Measurements from ENCODE around the gene RUSC1.
"Not testable (repeated sequence)": the region's sequence is repeated elsewhere in the genome, so short reads cannot be mapped to it uniquely, and the experiment has no call there.

Gene RUSC1

DNA sequence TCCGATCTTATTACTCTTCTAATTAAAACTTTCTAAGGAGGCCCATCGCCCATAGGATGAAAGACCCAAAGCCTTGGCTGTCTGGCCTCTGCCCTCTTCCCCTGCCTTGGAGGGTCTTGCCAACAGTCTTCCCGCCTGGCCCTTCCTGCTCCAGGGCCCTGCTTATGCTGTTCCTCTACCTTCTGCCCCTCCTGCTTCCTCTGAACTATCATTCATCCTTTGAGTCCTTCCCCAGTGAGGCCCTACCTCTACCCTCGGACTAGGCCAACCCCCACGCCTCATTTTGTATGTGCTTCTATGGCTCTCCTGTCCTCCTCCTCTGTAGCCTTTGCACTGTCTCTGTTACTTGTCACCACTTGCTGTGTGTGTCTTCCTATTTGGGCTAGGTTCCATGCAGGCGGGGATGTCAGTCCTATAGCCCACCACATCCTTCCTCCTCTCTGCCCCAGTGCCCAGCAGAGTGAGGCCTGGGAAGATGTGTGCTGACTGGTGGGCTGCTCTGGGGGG is 5.4 kb downstream of the RUSC1 start:
- Histone ChIP-seq H3K4me3 (ENCODE audit: severe bottlenecking) (no peak overlapping the region), H3K4me1 (ENCODE audit: insufficient read depth, poor library complexity, severe bottlenecking) (no peaks in the 10 kb centered on the region), H3K27ac (ENCODE audit: poor library complexity, severe bottlenecking) (peak overlapping the region; percentile 83), H3K9me3 (ENCODE audit: severe bottlenecking) (no peaks in the 10 kb centered on the region), H3K27me3 (ENCODE audit: insufficient read depth, poor library complexity, severe bottlenecking) (no peaks in the 10 kb centered on the region), H3K36me3 (ENCODE audit: low read depth) (peaks cover 30% of the 10 kb centered on the region)
- ATAC-seq (ENCODE audit: low read depth): no peak
- TF ChIP-seq, protein P1, sequence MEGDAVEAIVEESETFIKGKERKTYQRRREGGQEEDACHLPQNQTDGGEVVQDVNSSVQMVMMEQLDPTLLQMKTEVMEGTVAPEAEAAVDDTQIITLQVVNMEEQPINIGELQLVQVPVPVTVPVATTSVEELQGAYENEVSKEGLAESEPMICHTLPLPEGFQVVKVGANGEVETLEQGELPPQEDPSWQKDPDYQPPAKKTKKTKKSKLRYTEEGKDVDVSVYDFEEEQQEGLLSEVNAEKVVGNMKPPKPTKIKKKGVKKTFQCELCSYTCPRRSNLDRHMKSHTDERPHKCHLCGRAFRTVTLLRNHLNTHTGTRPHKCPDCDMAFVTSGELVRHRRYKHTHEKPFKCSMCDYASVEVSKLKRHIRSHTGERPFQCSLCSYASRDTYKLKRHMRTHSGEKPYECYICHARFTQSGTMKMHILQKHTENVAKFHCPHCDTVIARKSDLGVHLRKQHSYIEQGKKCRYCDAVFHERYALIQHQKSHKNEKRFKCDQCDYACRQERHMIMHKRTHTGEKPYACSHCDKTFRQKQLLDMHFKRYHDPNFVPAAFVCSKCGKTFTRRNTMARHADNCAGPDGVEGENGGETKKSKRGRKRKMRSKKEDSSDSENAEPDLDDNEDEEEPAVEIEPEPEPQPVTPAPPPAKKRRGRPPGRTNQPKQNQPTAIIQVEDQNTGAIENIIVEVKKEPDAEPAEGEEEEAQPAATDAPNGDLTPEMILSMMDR (IDR thresholded peaks at IDR 0.05; ENCODE audit: poor library complexity, severe bottlenecking): no peak
- DNase-seq (ENCODE audit: low spot score): no peak

DNA sequence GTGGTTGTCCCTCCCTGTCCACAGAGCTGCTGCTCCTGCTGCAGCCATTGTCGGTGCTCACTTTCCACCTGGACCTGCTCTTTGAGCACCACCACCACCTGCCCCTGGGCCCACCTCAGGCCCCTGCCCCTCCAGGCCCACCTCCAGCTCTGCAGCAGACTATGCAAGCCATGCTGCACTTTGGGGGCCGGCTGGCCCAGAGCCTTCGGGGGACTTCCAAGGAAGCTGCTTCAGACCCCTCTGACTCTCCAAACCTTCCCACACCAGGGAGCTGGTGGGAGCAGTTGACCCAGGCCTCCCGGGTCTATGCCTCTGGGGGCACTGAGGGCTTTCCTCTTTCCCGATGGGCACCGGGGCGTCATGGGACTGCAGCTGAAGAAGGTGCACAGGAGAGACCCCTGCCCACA is 5.9 kb downstream of the RUSC1 start:
- peaks cover 31% of the 10 kb centered on the region for H3K36me3 ChIP-seq (ENCODE audit: low read depth)
- no peak overlapping the region for H3K4me3 ChIP-seq (ENCODE audit: severe bottlenecking)
- ATAC-seq (ENCODE audit: low read depth) (no peak), DNase-seq (ENCODE audit: low spot score) (no peak)
- no peaks in the 10 kb centered on the region for H3K27me3 ChIP-seq (ENCODE audit: insufficient read depth, poor library complexity, severe bottlenecking)
- H3K27ac ChIP-seq (ENCODE audit: poor library complexity, severe bottlenecking): no peak overlapping the region
- TF ChIP-seq, protein P1 (IDR thresholded peaks at IDR 0.05; ENCODE audit: poor library complexity, severe bottlenecking): no peak
- no peaks in the 10 kb centered on the region for H3K4me1 ChIP-seq (ENCODE audit: insufficient read depth, poor library complexity, severe bottlenecking)
- H3K9me3 ChIP-seq (ENCODE audit: severe bottlenecking): no peaks in the 10 kb centered on the region

DNA sequence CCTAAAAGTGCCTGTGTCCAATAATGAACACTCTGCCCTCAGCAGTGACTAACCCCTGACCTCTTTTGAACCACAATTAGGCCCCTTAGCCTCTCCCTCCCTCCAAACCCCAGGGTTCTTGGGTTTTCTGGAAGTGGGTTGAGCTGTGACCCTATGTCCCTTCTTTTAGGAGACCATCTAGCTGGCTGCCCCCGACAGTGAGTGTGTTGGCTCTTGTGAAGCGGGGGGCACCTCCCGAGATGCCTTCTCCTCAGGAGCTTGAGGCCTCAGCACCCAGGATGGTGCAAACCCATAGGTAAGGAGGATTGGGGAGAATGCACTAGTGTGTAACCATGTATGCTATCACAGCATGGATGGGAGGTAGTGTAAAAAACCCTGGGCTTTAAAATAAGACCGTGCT is 7.3 kb downstream of the RUSC1 start:
- TF ChIP-seq, protein P1 (IDR thresholded peaks at IDR 0.05; ENCODE audit: poor library complexity, severe bottlenecking): no peak
- Histone ChIP-seq H3K9me3 (ENCODE audit: severe bottlenecking) (no peaks in the 10 kb centered on the region), H3K36me3 (ENCODE audit: low read depth) (peaks cover 31% of the 10 kb centered on the region), H3K27ac (ENCODE audit: poor library complexity, severe bottlenecking) (no peak overlapping the region), H3K4me3 (ENCODE audit: severe bottlenecking) (no peak overlapping the region), H3K4me1 (ENCODE audit: insufficient read depth, poor library complexity, severe bottlenecking) (no peaks in the 10 kb centered on the region), H3K27me3 (ENCODE audit: insufficient read depth, poor library complexity, severe bottlenecking) (no peaks in the 10 kb centered on the region)
- ATAC-seq (ENCODE audit: low read depth): no peak
- DNase-seq (ENCODE audit: low spot score): no peak

DNA sequence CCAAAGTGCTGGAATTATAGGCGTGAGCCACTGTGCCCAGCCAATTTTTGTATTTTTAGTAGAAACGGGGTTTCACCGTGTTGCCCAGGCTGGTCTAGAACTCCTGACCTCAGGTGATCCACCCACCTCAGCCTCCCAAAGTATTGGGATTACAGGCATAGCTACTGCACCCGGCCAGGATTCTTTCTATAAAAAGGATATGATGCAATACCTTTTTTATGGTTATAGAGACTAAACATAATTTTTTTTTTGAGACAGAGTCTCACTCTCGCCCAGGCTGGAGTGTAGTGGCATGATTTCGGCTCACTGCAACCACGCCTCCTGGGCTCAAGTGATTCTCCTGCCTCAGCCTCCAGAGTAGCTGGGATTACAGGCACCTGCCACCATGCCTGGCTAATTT is 8.2 kb downstream of the RUSC1 start:
- H3K36me3 ChIP-seq (ENCODE audit: low read depth): peaks cover 36% of the 10 kb centered on the region
- not testable (repeated sequence) for H3K4me1 ChIP-seq (ENCODE audit: insufficient read depth, poor library complexity, severe bottlenecking); DNase-seq (ENCODE audit: low spot score); H3K9me3 ChIP-seq (ENCODE audit: severe bottlenecking); H3K27ac ChIP-seq (ENCODE audit: poor library complexity, severe bottlenecking); H3K27me3 ChIP-seq (ENCODE audit: insufficient read depth, poor library complexity, severe bottlenecking); H3K4me3 ChIP-seq (ENCODE audit: severe bottlenecking); ATAC-seq (ENCODE audit: low read depth)

DNA sequence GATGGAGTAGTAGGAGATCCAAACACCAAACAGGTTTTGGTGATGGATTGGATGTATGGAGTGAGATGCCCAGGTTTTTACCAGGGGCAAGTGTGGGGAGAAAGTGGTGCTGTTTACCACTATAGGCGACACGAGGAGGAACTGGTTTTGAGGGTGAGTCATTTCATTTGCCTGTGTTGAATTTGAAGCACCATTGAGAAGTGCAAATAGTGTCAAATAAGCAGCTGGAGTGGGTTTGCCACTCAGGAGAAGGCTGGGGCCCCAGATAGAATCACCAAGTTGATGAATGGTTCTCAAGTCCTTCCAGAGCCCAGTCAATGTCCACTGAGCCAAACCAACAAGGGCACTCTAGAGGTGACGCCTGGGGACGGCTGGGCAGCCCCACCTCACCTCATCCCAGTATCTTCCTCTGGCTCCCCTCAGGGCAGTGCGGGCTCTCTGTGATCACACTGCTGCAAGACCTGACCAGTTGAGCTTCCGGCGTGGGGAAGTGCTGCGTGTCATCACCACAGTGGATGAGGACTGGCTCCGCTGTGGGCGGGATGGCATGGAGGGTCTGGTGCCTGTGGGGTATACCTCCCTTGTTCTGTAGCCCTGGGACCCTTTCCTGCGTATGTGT is 9.4 kb downstream of the RUSC1 start:
- H3K4me1 ChIP-seq (ENCODE audit: insufficient read depth, poor library complexity, severe bottlenecking): no peaks in the 10 kb centered on the region
- H3K9me3 ChIP-seq (ENCODE audit: severe bottlenecking): no peaks in the 10 kb centered on the region
- H3K27ac ChIP-seq (ENCODE audit: poor library complexity, severe bottlenecking): no peak overlapping the region
- no peak overlapping the region for H3K4me3 ChIP-seq (ENCODE audit: severe bottlenecking)
- no peaks in the 10 kb centered on the region for H3K27me3 ChIP-seq (ENCODE audit: insufficient read depth, poor library complexity, severe bottlenecking)
- peaks cover 36% of the 10 kb centered on the region for H3K36me3 ChIP-seq (ENCODE audit: low read depth)
- DNase-seq (ENCODE audit: low spot score) (no peak), ATAC-seq (ENCODE audit: low read depth) (no peak)
- TF ChIP-seq, protein P1 (IDR thresholded peaks at IDR 0.05; ENCODE audit: poor library complexity, severe bottlenecking): no peak
